ENCODE measurements around the gene FAM83D. TPM values are rescaled to one million over a fixed set of nuclear protein-coding genes. Genes with fewer than 3 reads are reported as not detected.

FAM83D gene
- total RNA-seq (2021; fragmentation: NEBNext Ultra II Directional; extraction: Animal tissue kit (Norgen Biotek cat#: 25700)) (61.4 and 62.6 TPM in 2 replicates), polyA plus RNA-seq (2011; rRNA removed) (47.2 and 60.9 TPM in 2 replicates), polyA minus RNA-seq (2011; rRNA and poly(A)+ RNA removed) (59.5 and 70.5 TPM in 2 replicates)
- 63.9 TPM for polyA plus RNA-seq (2011; cell fraction: cytosol; rRNA removed)
- polyA plus RNA-seq (2011; cell fraction: nucleus; rRNA removed) = 42.1 TPM
- 39.8 to 46.0 TPM (median 43.3 TPM) in 4 replicates for polyA plus RNA-seq (2012, experiment 1 of 2)
- polyA plus RNA-seq (2012, experiment 2 of 2) = 24.2 TPM
- 37.7 TPM for polyA plus RNA-seq (2013, experiment 1 of 2)
- polyA plus RNA-seq (2013, experiment 2 of 2) = 37.8 TPM
- 40.0 TPM for polyA minus RNA-seq (2011; cell fraction: cytosol; rRNA and poly(A)+ RNA removed)
- polyA minus RNA-seq (2011; cell fraction: nucleus; rRNA and poly(A)+ RNA removed) = 48.7 TPM
- long read RNA-seq, experiment 1, transcript FAM83D-201 (4 exons, 2,475 nt) = major isoform, 24 of 72 reads
- long read RNA-seq, experiment 1, partial matches to known transcripts = 4 of 72 reads
- long read RNA-seq, experiment 1, other reads (novel, unspliced or antisense) = 44 of 72 reads
- long read RNA-seq, experiment 2, partial matches to known transcripts = 5 of 5 reads
- long read RNA-seq, experiment 2, other reads (novel, unspliced or antisense) = 0 of 5 reads

- Histone ChIP-seq H3K36me3 (ENCODE audit: control insufficient read depth in 2 of 4, insufficient read depth in 4 of 4, low read length in 3 of 4) (peaks cover 0 to 5% (median 2%) of the 10 kb centered on the region in 4 experiments; a peak in 3 of 8 replicates), H2AFZ (ENCODE audit: low read length) (no peak within 1 kb of the TSS), H3K4me2 (ENCODE audit: insufficient read depth in 1 of 2, low read depth in 2 of 2, low read length in 2 of 2) (peak within 1 kb of the TSS; percentile 70 to 79), H2BK12ac (ENCODE audit: low read depth, low read length) (no peak within 1 kb of the TSS), H2AK5ac (ENCODE audit: low read depth, low read length) (peak within 1 kb of the TSS; percentile 39; the same call in 1 of the 2 replicates), H3K4ac (replicated peaks; ENCODE audit: insufficient read length, low read depth, low read length) (peak within 1 kb of the TSS; percentile 80), H3K27ac (ENCODE audit: low read depth, low read length) (peak within 1 kb of the TSS; percentile 73; the same call in 1 of the 2 replicates), H3K14ac (ENCODE audit: insufficient read length) (peak within 1 kb of the TSS; percentile 79), H3K9me3 (ENCODE audit: insufficient read depth in 2 of 2, low read depth in 1 of 2, low read length in 1 of 2) (no peaks in the 10 kb centered on the region), H3K4me3 (ENCODE audit: extremely low read depth in 1 of 4, insufficient read depth in 2 of 4, low read depth in 3 of 4, low read length in 4 of 4) (peak within 1 kb of the TSS; percentile 85 to 90 (median 87)), H3K27me3 (replicated peaks in 1 of 4; ENCODE audit: control insufficient read depth in 3 of 4, extremely low read depth in 1 of 4, insufficient read depth in 3 of 4, low read length in 3 of 4) (no peaks in the 10 kb centered on the region), H4K91ac (replicated peaks; ENCODE audit: insufficient read length, low read length) (peak within 1 kb of the TSS; percentile 93), H3K79me2 (ENCODE audit: control insufficient read depth in 1 of 2, insufficient read depth in 2 of 2, low read length in 2 of 2) (peaks cover 35 to 47% of the 10 kb centered on the region in 2 experiments), H2BK120ac (replicated peaks; ENCODE audit: low read depth, low read length) (peak within 1 kb of the TSS; percentile 44), H4K8ac (ENCODE audit: extremely low read depth, insufficient read depth, low read length) (peak within 1 kb of the TSS; percentile 93), H3K9ac (replicated peaks in 1 of 4; ENCODE audit: extremely low read depth in 1 of 4, low read depth in 3 of 4, low read length in 3 of 4) (peak within 1 kb of the TSS; percentile 74 to 96 (median 78)), H3K79me1 (ENCODE audit: low read depth, low read length) (peaks cover 9% of the 10 kb centered on the region), H2BK20ac (ENCODE audit: low read length) (no peak within 1 kb of the TSS), H2BK5ac (ENCODE audit: low read depth, low read length) (peak within 1 kb of the TSS; percentile 78; the same call in 1 of the 2 replicates), H3K23ac (ENCODE audit: insufficient read length) (no peak within 1 kb of the TSS), H4K5ac (ENCODE audit: insufficient read length, low read depth, low read length) (peak within 1 kb of the TSS; percentile 35), H3K18ac (ENCODE audit: extremely low read depth, low read length) (peak within 1 kb of the TSS; percentile 95; the same call in 1 of the 2 replicates), H3K23me2 (ENCODE audit: low read depth, low read length) (peaks cover 13% of the 10 kb centered on the region), H3K56ac (replicated peaks; ENCODE audit: insufficient read length, low read depth, low read length) (peak within 1 kb of the TSS; percentile 65), H2BK15ac (ENCODE audit: low read length) (no peak within 1 kb of the TSS), H3K4me1 (replicated peaks in 1 of 4; ENCODE audit: control insufficient read depth in 3 of 4, insufficient read depth in 4 of 4, low read length in 3 of 4) (peaks cover 6 to 8% (median 6%) of the 10 kb centered on the region in 4 experiments), H4K20me1 (replicated peaks in 1 of 2; ENCODE audit: control insufficient read depth in 1 of 2, insufficient read depth in 2 of 2, low read length in 2 of 2) (peaks cover 7 to 13% of the 10 kb centered on the region in 2 experiments)
- peak; percentile 28 for FAIRE-seq
- ChIA-PET CTCF (ENCODE audit: partially characterized antibody) (interaction anchor here (0.9 to 2.1 kb wide), 8 partner anchors 9 to 121 kb away, joined by 3 to 11 read pairs (median 4); partner anchors contain the start of gene PPP1R16B), POLR2A (ENCODE audit: partially characterized antibody) (interaction anchor here (0.5 to 5.9 kb wide), 33 partner anchors 8 to 602 kb away, joined by 3 to 57 read pairs (median 3); partner anchors contain the start of genes ACTR5, DHX35 and PPP1R16B)
- DNase-seq (ENCODE audit: low read depth in 1 of 2, low spot score in 2 of 2) = peak; percentile 99
- WGBS, 2 experiments (ENCODE audit: extremely low coverage in 1 of 2, insufficient coverage in 1 of 2, insufficient read length in 1 of 2, insufficient replicate concordance in 2 of 2, low coverage in 1 of 2, low lambda C conversion rate in 2 of 2, missing lambda C conversion rate in 1 of 2) = 2% methylated on average over 79 of the region's 95 CpGs; no CpG with 5 or more reads in 1 of the 2 experiments
- TF ChIP-seq EP300 (IDR thresholded peaks at IDR 0.05; ENCODE audit: borderline replicate concordance in 1 of 2, low read depth in 2 of 2, low read length in 2 of 2) (no peak), GTF2F1 (IDR thresholded peaks at IDR 0.05; ENCODE audit: borderline replicate concordance, low read depth, low read length) (no peak), TAF1 (IDR thresholded peaks at IDR 0.05; ENCODE audit: low read depth, low read length) (peak; percentile 98), RBBP5 (IDR thresholded peaks at IDR 0.05; ENCODE audit: borderline replicate concordance, low read depth, low read length) (peak; percentile 54; the same call in 1 of the 2 replicates), CHD2 (IDR thresholded peaks at IDR 0.05; ENCODE audit: low read length) (peak; percentile 74), YY1 (IDR thresholded peaks at IDR 0.05; ENCODE audit: low read depth, low read length) (0 out of 2 replicates have a peak, but pooled peaks have one; percentile 71), SP1 (IDR thresholded peaks at IDR 0.05; ENCODE audit: low read depth, low read length) (peak; percentile 93)
- TF ChIP-seq, protein P1, sequence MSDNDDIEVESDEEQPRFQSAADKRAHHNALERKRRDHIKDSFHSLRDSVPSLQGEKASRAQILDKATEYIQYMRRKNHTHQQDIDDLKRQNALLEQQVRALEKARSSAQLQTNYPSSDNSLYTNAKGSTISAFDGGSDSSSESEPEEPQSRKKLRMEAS (IDR thresholded peaks at IDR 0.05) = peak; percentile 70
Measured at GRCh38 chr20:38926142-38926933, at the start of gene FAM83D. FAM83D (plus strand) TSS chr20:38926417; CDS start chr20:38926443, 26 bp downstream.
